ENCODE data around the gene RAB28.

The RAB28 gene

GRCh38 chr4:13452927-13453579 lies 31.1 kb downstream of the RAB28 start:
- no peak for TF ChIP-seq TAF1 (IDR thresholded peaks at IDR 0.05; ENCODE audit: borderline replicate concordance, insufficient read depth, low read length)
- TF ChIP-seq FOXP2 (optimal IDR thresholded peaks at IDR 0.05; ENCODE audit: borderline replicate concordance, extremely low read depth, extremely low read length, insufficient read depth), result no peak
- TF ChIP-seq POLR2AphosphoS5 (IDR thresholded peaks at IDR 0.05; ENCODE audit: low read depth, low read length), result no peak
- TF ChIP-seq SIN3A (IDR thresholded peaks at IDR 0.05; ENCODE audit: borderline replicate concordance, insufficient read depth, low read length), result no peak
- no peak for TF ChIP-seq REST (IDR thresholded peaks at IDR 0.05; ENCODE audit: insufficient read depth in 1 of 2, low read depth in 2 of 2, low read length in 2 of 2)

- TF ChIP-seq REST (IDR thresholded peaks at IDR 0.05; ENCODE audit: insufficient read depth in 1 of 2, low read depth in 2 of 2, low read length in 2 of 2), result no peak
- no peak for TF ChIP-seq TAF1 (IDR thresholded peaks at IDR 0.05; ENCODE audit: borderline replicate concordance, insufficient read depth, low read length)
- TF ChIP-seq FOXP2 (optimal IDR thresholded peaks at IDR 0.05; ENCODE audit: borderline replicate concordance, extremely low read depth, extremely low read length, insufficient read depth), result no peak
- no peak for TF ChIP-seq POLR2AphosphoS5 (IDR thresholded peaks at IDR 0.05; ENCODE audit: low read depth, low read length)
- no peak for TF ChIP-seq SIN3A (IDR thresholded peaks at IDR 0.05; ENCODE audit: borderline replicate concordance, insufficient read depth, low read length)
These were observed 34.5 kb downstream of the RAB28 start for GRCh38 chr4:13449590-13449989.

DNA sequence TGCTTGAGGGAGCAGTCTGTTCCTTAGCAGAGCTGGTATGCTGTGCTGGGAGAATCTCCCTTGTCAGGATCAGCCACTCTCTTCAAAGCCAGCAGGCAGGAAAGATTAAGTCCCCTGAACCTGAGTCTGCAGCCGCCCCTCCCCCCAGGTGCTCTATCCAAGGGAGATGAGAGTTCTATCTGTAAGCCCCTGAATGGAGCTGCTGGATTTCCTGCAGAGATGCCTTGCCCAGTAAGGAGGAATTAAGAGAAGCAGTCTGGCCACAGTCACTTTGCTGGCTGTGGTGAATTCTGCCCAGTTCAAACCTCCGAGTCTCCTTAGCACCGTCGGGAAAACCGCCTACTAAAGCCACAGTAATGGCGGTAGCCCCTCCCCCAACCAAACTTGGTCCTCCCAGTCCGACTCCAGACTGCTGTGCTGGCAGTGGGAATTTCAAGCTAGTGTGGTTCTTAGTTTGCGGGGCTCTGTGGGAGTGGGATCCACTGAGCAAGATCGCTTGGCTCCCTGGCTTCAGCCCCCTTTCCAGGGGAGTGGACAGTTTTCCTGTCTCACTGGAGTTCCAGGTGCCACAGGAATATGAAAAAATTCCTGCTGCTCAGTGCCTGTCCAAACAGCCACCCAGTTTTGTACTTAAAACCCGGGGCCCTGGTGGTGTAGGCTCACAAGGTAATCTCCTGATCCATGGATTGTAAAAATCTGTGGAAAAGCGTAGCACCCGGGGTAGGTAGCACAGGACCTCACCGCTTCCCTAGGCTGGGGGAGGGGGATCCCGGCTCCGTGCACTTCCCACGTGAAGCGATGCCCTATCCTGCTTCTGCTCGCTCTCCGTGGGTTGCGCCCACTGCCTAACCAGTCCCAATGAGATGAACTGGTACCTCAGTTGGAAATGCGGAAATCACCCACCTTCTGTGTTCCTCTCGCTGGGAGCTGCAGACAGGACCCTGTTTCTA lies 38.0 kb downstream of the RAB28 start:
- TF ChIP-seq TAF1 (IDR thresholded peaks at IDR 0.05; ENCODE audit: borderline replicate concordance, insufficient read depth, low read length), result no peak

- TF ChIP-seq POLR2AphosphoS5 (IDR thresholded peaks at IDR 0.05; ENCODE audit: low read depth, low read length), result no peak
- TF ChIP-seq REST (IDR thresholded peaks at IDR 0.05; ENCODE audit: insufficient read depth in 1 of 2, low read depth in 2 of 2, low read length in 2 of 2), result no peak
- TF ChIP-seq TAF1 (IDR thresholded peaks at IDR 0.05; ENCODE audit: borderline replicate concordance, insufficient read depth, low read length), result no peak
- no peak for TF ChIP-seq SIN3A (IDR thresholded peaks at IDR 0.05; ENCODE audit: borderline replicate concordance, insufficient read depth, low read length)
- no peak for TF ChIP-seq FOXP2 (optimal IDR thresholded peaks at IDR 0.05; ENCODE audit: borderline replicate concordance, extremely low read depth, extremely low read length, insufficient read depth)
These were observed 42.6 kb downstream of the RAB28 start for GRCh38 chr4:13441506-13441905.

DNA sequence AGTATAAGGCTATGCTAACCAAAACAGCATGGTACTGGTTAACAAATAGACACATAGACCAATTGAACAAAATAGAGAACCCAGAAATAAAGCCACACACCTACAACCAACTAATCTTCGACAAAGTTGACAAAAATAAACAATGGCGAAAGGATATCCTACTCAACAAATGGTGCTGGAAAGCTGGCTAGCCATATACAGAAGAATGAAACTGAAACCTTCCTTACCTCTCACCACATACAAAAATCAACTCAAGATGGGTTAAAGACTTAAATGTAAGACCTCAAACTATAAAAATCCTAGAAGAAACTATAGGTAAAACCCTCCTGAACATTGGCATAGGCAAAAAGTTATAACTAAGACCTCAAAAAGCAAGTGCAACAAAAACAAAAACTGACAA lies 47.2 kb downstream of the RAB28 start:
- no peak for TF ChIP-seq SIN3A (IDR thresholded peaks at IDR 0.05; ENCODE audit: borderline replicate concordance, insufficient read depth, low read length)
- no peak for TF ChIP-seq TAF1 (IDR thresholded peaks at IDR 0.05; ENCODE audit: borderline replicate concordance, insufficient read depth, low read length)
- TF ChIP-seq FOXP2 (optimal IDR thresholded peaks at IDR 0.05; ENCODE audit: borderline replicate concordance, extremely low read depth, extremely low read length, insufficient read depth), result no peak
- TF ChIP-seq REST (IDR thresholded peaks at IDR 0.05; ENCODE audit: insufficient read depth in 1 of 2, low read depth in 2 of 2, low read length in 2 of 2), result no peak
- TF ChIP-seq POLR2AphosphoS5 (IDR thresholded peaks at IDR 0.05; ENCODE audit: low read depth, low read length), result no peak
